ENCODE measurements around the gene TASL.
"Not testable (repeated sequence)": the region's sequence is repeated elsewhere in the genome, so short reads cannot be mapped to it uniquely, and the experiment has no call there.

Gene TASL

GRCh38 chrX:30563070-30563469 is 14.5 kb downstream of the TASL start:
- CTCF ChIA-PET; H3K36me3 ChIP-seq (ENCODE audit: control insufficient read depth in 2 of 2, insufficient read depth in 1 of 2, low read length in 2 of 2); H3K4me3 ChIP-seq (ENCODE audit: low read depth, low read length); H3K9me3 ChIP-seq (ENCODE audit: control insufficient read depth, insufficient read depth, low read depth, low read length); H3K4me1 ChIP-seq (ENCODE audit: control insufficient read depth, insufficient read depth, low read length); H3K27ac ChIP-seq (ENCODE audit: extremely low read depth, low read depth, low read length); POLR2A ChIA-PET: not testable (repeated sequence)

DNA sequence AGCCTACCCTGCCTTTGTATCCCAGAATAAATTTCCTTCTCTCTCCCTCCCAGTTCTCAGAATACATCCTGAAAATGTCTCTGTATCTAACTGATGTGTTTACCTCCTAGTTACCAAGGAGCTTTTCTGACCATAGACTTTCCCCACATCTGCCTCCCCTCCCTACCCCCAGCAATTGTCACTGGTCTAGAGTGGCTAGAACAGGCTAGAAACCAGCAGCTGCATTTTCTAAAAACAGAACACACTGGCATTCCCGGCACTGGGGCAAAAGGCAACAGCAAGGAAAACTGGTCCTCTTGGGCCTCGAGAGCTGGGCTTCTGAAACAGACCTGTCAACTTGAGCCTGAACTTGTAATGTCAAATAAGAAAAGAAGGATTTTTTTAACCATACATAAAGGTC is 16.4 kb downstream of the TASL start:
- CTCF ChIA-PET, result interaction anchor here (0.7 to 3.7 kb wide), 4 partner anchors 9 to 187 kb away, joined by 3 to 13 read pairs (median 4); no protein-coding TSS in a partner anchor
- Histone ChIP-seq H3K4me3 (ENCODE audit: low read depth, low read length) (no peak overlapping the region), H3K36me3 (ENCODE audit: control insufficient read depth in 2 of 2, insufficient read depth in 1 of 2, low read length in 2 of 2) (no peaks in the 10 kb centered on the region), H3K9me3 (ENCODE audit: control insufficient read depth, insufficient read depth, low read depth, low read length) (no peaks in the 10 kb centered on the region), H3K4me1 (ENCODE audit: control insufficient read depth, insufficient read depth, low read length) (no peaks in the 10 kb centered on the region), H3K27ac (ENCODE audit: extremely low read depth, low read depth, low read length) (no peak overlapping the region)
- POLR2A ChIA-PET, result no interaction called here
- no peak for TF ChIP-seq HOXA7 (CRISPR knock-in tag; IDR thresholded peaks at IDR 0.05; ENCODE audit: borderline replicate concordance)
- TF ChIP-seq ZNF707 (tag by site-specific recombination; IDR thresholded peaks at IDR 0.05), result no peak
- TF ChIP-seq, protein P1, sequence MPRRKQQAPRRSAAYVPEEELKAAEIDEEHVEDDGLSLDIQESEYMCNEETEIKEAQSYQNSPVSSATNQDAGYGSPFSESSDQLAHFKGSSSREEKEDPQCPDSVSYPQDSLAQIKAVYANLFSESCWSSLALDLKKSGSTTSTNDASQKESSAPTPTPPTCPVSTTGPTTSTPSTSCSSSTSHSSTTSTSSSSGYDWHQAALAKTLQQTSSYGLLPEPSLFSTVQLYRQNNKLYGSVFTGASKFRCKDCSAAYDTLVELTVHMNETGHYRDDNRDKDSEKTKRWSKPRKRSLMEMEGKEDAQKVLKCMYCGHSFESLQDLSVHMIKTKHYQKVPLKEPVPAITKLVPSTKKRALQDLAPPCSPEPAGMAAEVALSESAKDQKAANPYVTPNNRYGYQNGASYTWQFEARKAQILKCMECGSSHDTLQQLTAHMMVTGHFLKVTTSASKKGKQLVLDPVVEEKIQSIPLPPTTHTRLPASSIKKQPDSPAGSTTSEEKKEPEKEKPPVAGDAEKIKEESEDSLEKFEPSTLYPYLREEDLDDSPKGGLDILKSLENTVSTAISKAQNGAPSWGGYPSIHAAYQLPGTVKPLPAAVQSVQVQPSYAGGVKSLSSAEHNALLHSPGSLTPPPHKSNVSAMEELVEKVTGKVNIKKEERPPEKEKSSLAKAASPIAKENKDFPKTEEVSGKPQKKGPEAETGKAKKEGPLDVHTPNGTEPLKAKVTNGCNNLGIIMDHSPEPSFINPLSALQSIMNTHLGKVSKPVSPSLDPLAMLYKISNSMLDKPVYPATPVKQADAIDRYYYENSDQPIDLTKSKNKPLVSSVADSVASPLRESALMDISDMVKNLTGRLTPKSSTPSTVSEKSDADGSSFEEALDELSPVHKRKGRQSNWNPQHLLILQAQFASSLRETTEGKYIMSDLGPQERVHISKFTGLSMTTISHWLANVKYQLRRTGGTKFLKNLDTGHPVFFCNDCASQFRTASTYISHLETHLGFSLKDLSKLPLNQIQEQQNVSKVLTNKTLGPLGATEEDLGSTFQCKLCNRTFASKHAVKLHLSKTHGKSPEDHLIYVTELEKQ (tag by site-specific recombination; IDR thresholded peaks at IDR 0.05; ENCODE audit: borderline replicate concordance), result no peak
- TF ChIP-seq KLF10 (tag by site-specific recombination; IDR thresholded peaks at IDR 0.05), result no peak
- TF ChIP-seq, protein P2, sequence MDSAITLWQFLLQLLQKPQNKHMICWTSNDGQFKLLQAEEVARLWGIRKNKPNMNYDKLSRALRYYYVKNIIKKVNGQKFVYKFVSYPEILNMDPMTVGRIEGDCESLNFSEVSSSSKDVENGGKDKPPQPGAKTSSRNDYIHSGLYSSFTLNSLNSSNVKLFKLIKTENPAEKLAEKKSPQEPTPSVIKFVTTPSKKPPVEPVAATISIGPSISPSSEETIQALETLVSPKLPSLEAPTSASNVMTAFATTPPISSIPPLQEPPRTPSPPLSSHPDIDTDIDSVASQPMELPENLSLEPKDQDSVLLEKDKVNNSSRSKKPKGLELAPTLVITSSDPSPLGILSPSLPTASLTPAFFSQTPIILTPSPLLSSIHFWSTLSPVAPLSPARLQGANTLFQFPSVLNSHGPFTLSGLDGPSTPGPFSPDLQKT (IDR thresholded peaks at IDR 0.05; ENCODE audit: borderline replicate concordance, low read depth, low read length), result no peak
- no peak for TF ChIP-seq ZNF362 (tag by site-specific recombination; IDR thresholded peaks at IDR 0.05)
- TF ChIP-seq, protein P3, sequence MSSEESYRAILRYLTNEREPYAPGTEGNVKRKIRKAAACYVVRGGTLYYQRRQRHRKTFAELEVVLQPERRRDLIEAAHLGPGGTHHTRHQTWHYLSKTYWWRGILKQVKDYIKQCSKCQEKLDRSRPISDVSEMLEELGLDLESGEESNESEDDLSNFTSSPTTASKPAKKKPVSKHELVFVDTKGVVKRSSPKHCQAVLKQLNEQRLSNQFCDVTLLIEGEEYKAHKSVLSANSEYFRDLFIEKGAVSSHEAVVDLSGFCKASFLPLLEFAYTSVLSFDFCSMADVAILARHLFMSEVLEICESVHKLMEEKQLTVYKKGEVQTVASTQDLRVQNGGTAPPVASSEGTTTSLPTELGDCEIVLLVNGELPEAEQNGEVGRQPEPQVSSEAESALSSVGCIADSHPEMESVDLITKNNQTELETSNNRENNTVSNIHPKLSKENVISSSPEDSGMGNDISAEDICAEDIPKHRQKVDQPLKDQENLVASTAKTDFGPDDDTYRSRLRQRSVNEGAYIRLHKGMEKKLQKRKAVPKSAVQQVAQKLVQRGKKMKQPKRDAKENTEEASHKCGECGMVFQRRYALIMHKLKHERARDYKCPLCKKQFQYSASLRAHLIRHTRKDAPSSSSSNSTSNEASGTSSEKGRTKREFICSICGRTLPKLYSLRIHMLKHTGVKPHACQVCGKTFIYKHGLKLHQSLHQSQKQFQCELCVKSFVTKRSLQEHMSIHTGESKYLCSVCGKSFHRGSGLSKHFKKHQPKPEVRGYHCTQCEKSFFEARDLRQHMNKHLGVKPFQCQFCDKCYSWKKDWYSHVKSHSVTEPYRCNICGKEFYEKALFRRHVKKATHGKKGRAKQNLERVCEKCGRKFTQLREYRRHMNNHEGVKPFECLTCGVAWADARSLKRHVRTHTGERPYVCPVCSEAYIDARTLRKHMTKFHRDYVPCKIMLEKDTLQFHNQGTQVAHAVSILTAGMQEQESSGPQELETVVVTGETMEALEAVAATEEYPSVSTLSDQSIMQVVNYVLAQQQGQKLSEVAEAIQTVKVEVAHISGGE (tag by site-specific recombination; conservative IDR thresholded peaks at IDR 0.05; ENCODE audit: low read depth), result no peak
- no peak for TF ChIP-seq ZNF324 (tag by site-specific recombination; IDR thresholded peaks at IDR 0.05)
- no peak for TF ChIP-seq ZNF600 (tag by site-specific recombination; IDR thresholded peaks at IDR 0.05)
- no peak for TF ChIP-seq ZNF830 (tag by site-specific recombination; IDR thresholded peaks at IDR 0.05; ENCODE audit: low read depth)
- TF ChIP-seq ZNF146 (tag by site-specific recombination; IDR thresholded peaks at IDR 0.05), result no peak
- no peak for TF ChIP-seq ZBTB7A (tag by site-specific recombination; IDR thresholded peaks at IDR 0.05; ENCODE audit: low read depth)
- TF ChIP-seq ZNF548 (tag by site-specific recombination; IDR thresholded peaks at IDR 0.05), result no peak
- TF ChIP-seq ZNF2 (tag by site-specific recombination; IDR thresholded peaks at IDR 0.05), result no peak
- no peak for TF ChIP-seq SP7 (tag by site-specific recombination; IDR thresholded peaks at IDR 0.05)
- no peak for TF ChIP-seq ZNF658 (tag by site-specific recombination; IDR thresholded peaks at IDR 0.05)
- TF ChIP-seq ZEB2 (tag by site-specific recombination; IDR thresholded peaks at IDR 0.05), result no peak
- TF ChIP-seq GLI2 (tag by site-specific recombination; IDR thresholded peaks at IDR 0.05; ENCODE audit: borderline replicate concordance, low read depth), result no peak
- TF ChIP-seq MEIS1 (CRISPR knock-in tag; IDR thresholded peaks at IDR 0.05; ENCODE audit: borderline replicate concordance), result no peak
- no peak for TF ChIP-seq ZNF133 (tag by site-specific recombination; IDR thresholded peaks at IDR 0.05)

Measured in HEK293 (cell line).